Esophagus muscularis mucosa (tissue), 3 donors: ENCODE data around the gene PRDM1.

Source experiments
- POLR2A ChIP-seq: fragments of 450-650 bp; IDR thresholded peaks from one replicate; pipeline ENCODE4 v1.6.1; 2017; ENCODE audit warnings: antibody characterized with exemption, moderate library complexity, mild to moderate bottlenecking, low read depth
- POLR2AphosphoS5 ChIP-seq, 2 donors: sonication (generic); formaldehyde crosslinking; IDR thresholded peaks; one replicate each; pipeline ENCODE4 v1.6.1; 2017; ENCODE audit warnings: antibody characterized with exemption in 2 of 2
- TF ChIP-seq, protein P1 (sequence below), 3 experiments: fragments of 200-600 bp in 2 of 3; fragments of 450-650 bp in 1 of 3; sonication (generic) in 2 of 3; IDR thresholded peaks; one replicate each; pipeline ENCODE4 v1.5.1; 2017 to 2019; ENCODE audit warnings: antibody characterized with exemption in 3 of 3, mild to moderate bottlenecking in 2 of 3, moderate library complexity in 1 of 3

DNA sequence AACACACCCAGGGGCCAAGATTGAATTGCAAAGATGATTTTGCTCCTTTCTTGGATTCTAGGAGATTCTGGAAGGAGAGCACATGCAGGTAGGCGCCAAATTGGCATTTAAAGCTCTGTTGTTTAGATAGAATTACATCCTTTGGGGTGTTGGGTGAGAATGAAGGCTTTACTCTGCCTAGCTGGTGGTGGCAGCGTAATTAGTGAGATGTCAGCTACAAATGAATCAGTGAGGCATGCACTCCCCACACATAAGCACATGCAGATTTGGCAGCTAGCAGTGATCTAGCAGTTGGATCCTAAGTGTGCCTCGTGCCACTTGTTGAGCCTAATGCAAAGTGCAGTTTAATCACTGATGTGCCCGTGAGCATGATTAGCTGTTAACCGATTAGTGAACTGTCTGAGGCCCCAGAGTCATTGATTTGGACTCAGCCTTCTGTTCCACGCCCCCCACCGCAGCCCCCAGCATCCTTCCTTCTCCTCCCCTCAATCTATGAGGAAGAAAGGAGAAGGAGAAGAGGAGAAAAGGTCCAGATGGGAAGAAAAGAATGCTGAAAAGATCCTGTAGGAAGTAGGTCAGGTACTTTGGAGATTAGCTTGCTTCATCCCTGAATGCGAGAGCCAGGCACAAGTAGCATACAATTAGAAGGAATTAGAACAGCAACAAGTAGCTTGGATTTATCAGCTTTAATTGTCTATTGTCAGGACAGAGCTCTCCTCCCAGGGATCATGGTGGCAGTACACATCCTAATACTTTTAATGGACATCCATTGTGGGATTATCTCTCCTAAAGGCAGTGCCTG lies 6.0 kb upstream of the PRDM1 start:
- TF ChIP-seq POLR2AphosphoS5 (IDR thresholded peaks at IDR 0.05) (no peak), POLR2A (no peak)
- TF ChIP-seq, protein P1, sequence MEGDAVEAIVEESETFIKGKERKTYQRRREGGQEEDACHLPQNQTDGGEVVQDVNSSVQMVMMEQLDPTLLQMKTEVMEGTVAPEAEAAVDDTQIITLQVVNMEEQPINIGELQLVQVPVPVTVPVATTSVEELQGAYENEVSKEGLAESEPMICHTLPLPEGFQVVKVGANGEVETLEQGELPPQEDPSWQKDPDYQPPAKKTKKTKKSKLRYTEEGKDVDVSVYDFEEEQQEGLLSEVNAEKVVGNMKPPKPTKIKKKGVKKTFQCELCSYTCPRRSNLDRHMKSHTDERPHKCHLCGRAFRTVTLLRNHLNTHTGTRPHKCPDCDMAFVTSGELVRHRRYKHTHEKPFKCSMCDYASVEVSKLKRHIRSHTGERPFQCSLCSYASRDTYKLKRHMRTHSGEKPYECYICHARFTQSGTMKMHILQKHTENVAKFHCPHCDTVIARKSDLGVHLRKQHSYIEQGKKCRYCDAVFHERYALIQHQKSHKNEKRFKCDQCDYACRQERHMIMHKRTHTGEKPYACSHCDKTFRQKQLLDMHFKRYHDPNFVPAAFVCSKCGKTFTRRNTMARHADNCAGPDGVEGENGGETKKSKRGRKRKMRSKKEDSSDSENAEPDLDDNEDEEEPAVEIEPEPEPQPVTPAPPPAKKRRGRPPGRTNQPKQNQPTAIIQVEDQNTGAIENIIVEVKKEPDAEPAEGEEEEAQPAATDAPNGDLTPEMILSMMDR (IDR thresholded peaks at IDR 0.05), result no peak
